ENCODE measurements around the gene CHMP6. TPM values are rescaled to one million over a fixed set of nuclear protein-coding genes. Genes with fewer than 3 reads are reported as not detected.

Gene CHMP6
- total RNA-seq, 2 donors from 2014 or later, result 28.4 to 32.5 TPM

DNA sequence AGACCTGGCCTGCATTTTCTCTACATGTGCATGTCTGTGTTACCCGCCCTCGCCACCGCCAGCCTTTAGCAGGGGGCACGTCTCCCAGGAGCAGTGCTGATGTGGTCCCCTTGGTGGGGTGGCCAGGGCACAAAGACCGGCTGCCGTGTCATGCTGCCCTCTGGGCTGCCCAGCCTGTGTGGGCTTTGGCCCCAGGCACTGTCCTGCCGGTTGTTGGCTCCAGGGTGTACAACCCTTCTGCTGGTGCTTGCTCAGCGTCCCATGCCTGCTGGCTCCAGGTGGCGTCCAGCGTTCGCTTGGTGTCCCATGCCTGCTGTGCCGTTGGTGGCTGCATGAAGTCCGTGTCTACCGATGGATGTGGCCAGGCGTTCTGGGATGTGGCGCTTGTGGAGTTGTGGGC is 47.5 kb downstream of the CHMP6 start:
- no peak overlapping the region for H3K27ac Mint-ChIP-seq
- H3K4me1 Mint-ChIP-seq, result peaks cover 18% of the 10 kb centered on the region
- H3K9ac ChIP-seq (ENCODE audit: extremely low read depth, low read length, poor library complexity, severe bottlenecking), result no peak overlapping the region

GRCh38 chr17:81039854-81040758 is 48.5 kb downstream of the CHMP6 start:
- H3K36me3 Mint-ChIP-seq (ENCODE audit: low read depth), result peaks cover 6% of the 10 kb centered on the region
- no peak overlapping the region for H3K27ac Mint-ChIP-seq
- WGBS, 2 experiments (ENCODE audit: insufficient coverage in 1 of 2, insufficient read length in 1 of 2), result 80 to 89% methylated on average over 22 to 28 of the region's 28 CpGs
- no peaks in the 10 kb centered on the region for H3K36me3 ChIP-seq (ENCODE audit: control insufficient read depth, insufficient read depth, low read length)
- no peak overlapping the region for H3K27ac ChIP-seq (ENCODE audit: low read depth, low read length)
- H3K9ac ChIP-seq (ENCODE audit: extremely low read depth, low read length, poor library complexity, severe bottlenecking), result no peak overlapping the region
- H3K27me3 Mint-ChIP-seq (ENCODE audit: insufficient read depth), result peaks cover 7% of the 10 kb centered on the region
- no peaks in the 10 kb centered on the region for H3K9me3 ChIP-seq (ENCODE audit: control insufficient read depth, low read length)
- DNase-seq, result no peak
- H3K4me1 Mint-ChIP-seq, result peaks cover 17% of the 10 kb centered on the region
- H3K4me3 Mint-ChIP-seq, result no peak overlapping the region
- H3K9me3 Mint-ChIP-seq, result no peaks in the 10 kb centered on the region
- no peaks in the 10 kb centered on the region for H3K27me3 ChIP-seq (ENCODE audit: control insufficient read depth, insufficient read depth, low read length, poor library complexity, severe bottlenecking)
- H3K4me3 ChIP-seq (ENCODE audit: low read length), result no peak overlapping the region
- TF ChIP-seq, protein P1, sequence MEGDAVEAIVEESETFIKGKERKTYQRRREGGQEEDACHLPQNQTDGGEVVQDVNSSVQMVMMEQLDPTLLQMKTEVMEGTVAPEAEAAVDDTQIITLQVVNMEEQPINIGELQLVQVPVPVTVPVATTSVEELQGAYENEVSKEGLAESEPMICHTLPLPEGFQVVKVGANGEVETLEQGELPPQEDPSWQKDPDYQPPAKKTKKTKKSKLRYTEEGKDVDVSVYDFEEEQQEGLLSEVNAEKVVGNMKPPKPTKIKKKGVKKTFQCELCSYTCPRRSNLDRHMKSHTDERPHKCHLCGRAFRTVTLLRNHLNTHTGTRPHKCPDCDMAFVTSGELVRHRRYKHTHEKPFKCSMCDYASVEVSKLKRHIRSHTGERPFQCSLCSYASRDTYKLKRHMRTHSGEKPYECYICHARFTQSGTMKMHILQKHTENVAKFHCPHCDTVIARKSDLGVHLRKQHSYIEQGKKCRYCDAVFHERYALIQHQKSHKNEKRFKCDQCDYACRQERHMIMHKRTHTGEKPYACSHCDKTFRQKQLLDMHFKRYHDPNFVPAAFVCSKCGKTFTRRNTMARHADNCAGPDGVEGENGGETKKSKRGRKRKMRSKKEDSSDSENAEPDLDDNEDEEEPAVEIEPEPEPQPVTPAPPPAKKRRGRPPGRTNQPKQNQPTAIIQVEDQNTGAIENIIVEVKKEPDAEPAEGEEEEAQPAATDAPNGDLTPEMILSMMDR (conservative IDR thresholded peaks at IDR 0.05), result no peak
- no peaks in the 10 kb centered on the region for H3K4me1 ChIP-seq (ENCODE audit: control insufficient read depth, insufficient read depth, low read length)

More for the DNA sequence above, 47.5 kb downstream of the CHMP6 start:
- Histone ChIP-seq H3K27me3 (ENCODE audit: control insufficient read depth, insufficient read depth, low read length, poor library complexity, severe bottlenecking) (no peaks in the 10 kb centered on the region), H3K4me1 (ENCODE audit: control insufficient read depth, insufficient read depth, low read length) (no peaks in the 10 kb centered on the region), H3K27ac (ENCODE audit: low read depth, low read length) (no peak overlapping the region), H3K9me3 (ENCODE audit: control insufficient read depth, low read length) (no peaks in the 10 kb centered on the region), H3K36me3 (ENCODE audit: control insufficient read depth, insufficient read depth, low read length) (no peaks in the 10 kb centered on the region), H3K4me3 (ENCODE audit: low read length) (no peak overlapping the region)
- Mint-ChIP-seq H3K9me3 (no peaks in the 10 kb centered on the region), H3K4me3 (no peak overlapping the region), H3K27me3 (ENCODE audit: insufficient read depth) (peaks cover 7% of the 10 kb centered on the region), H3K36me3 (ENCODE audit: low read depth) (peaks cover 6% of the 10 kb centered on the region)
- DNase-seq, result no peak
- WGBS, 2 experiments (ENCODE audit: insufficient coverage in 1 of 2, insufficient read length in 1 of 2), result 92 to 94% methylated on average over 16 of the region's 16 CpGs
- TF ChIP-seq, protein P1 (conservative IDR thresholded peaks at IDR 0.05), result no peak

- no peaks in the 10 kb centered on the region for H3K9me3 ChIP-seq (ENCODE audit: control insufficient read depth, low read length)
- TF ChIP-seq, protein P1 (conservative IDR thresholded peaks at IDR 0.05), result peak; percentile 80
- Mint-ChIP-seq H3K36me3 (ENCODE audit: low read depth) (peaks cover 6% of the 10 kb centered on the region), H3K4me3 (no peak overlapping the region), H3K9me3 (no peaks in the 10 kb centered on the region), H3K27me3 (ENCODE audit: insufficient read depth) (peaks cover 5% of the 10 kb centered on the region), H3K4me1 (peaks cover 17% of the 10 kb centered on the region), H3K27ac (peak overlapping the region; percentile 63)
- no peaks in the 10 kb centered on the region for H3K4me1 ChIP-seq (ENCODE audit: control insufficient read depth, insufficient read depth, low read length)
- no peaks in the 10 kb centered on the region for H3K27me3 ChIP-seq (ENCODE audit: control insufficient read depth, insufficient read depth, low read length, poor library complexity, severe bottlenecking)
- no peak overlapping the region for H3K9ac ChIP-seq (ENCODE audit: extremely low read depth, low read length, poor library complexity, severe bottlenecking)
- H3K4me3 ChIP-seq (ENCODE audit: low read length), result no peak overlapping the region
- no peak overlapping the region for H3K27ac ChIP-seq (ENCODE audit: low read depth, low read length)
- 82 to 85% methylated on average over 5 to 6 of the region's 6 CpGs for WGBS, 2 experiments (ENCODE audit: insufficient coverage in 1 of 2, insufficient read length in 1 of 2)
- no peaks in the 10 kb centered on the region for H3K36me3 ChIP-seq (ENCODE audit: control insufficient read depth, insufficient read depth, low read length)
- peak; percentile 87 for DNase-seq
Measured at GRCh38 chr17:81040791-81041337, 49.2 kb downstream of the CHMP6 start.
